IPS DF 6.9 (cell line): Measurements from ENCODE around the gene DDX60.
"Not testable (repeated sequence)": the region's sequence is repeated elsewhere in the genome, so short reads cannot be mapped to it uniquely, and the experiment has no call there.

Source experiments
- DNase-seq: peaks from one replicate; pipeline ENCODE4 v3.0.0-alpha.2; 2013; ENCODE audit warnings: low read depth, low spot score
- H3K27ac ChIP-seq: one replicate; pipeline ENCODE4 v1.5.1; 2013; ENCODE audit warnings: low read length, control low read depth
- H3K27me3 ChIP-seq: 2 replicates; pipeline ENCODE4 v1.6.1; 2013; ENCODE audit warnings: mild to moderate bottlenecking, low read length; ENCODE audit not compliant: control insufficient read depth, insufficient read depth
- H3K36me3 ChIP-seq: 2 replicates; pipeline ENCODE4 v1.6.1; 2013; ENCODE audit warnings: low read length; ENCODE audit not compliant: control insufficient read depth, insufficient read depth
- H3K4me1 ChIP-seq: 2 replicates; pipeline ENCODE4 v1.6.1; 2013; ENCODE audit warnings: low read length; ENCODE audit not compliant: control insufficient read depth, insufficient read depth
- H3K4me3 ChIP-seq: 2 replicates; pipeline ENCODE4 v1.5.1; 2013; ENCODE audit warnings: mild to moderate bottlenecking, low read length
- H3K9me3 ChIP-seq: 2 replicates; pipeline ENCODE4 v1.6.1; 2013; ENCODE audit warnings: low read length, inconsistent platforms; ENCODE audit not compliant: control insufficient read depth, insufficient read depth
- WGBS: extraction: QIAGEN DNeasy Blood & Tissue Kit; methylation state at CpG from one replicate; pipeline ENCODE4 v1.1.7; 2013; ENCODE audit warnings: mixed read lengths, missing lambda C conversion rate; ENCODE audit not compliant: insufficient read length, insufficient coverage; 5-methylcytosine and 5-hydroxymethylcytosine counted together

Gene DDX60

GRCh38 chr4:168303430-168303829 lies 15.1 kb downstream of the DDX60 start:
- H3K4me1 ChIP-seq, H3K36me3 ChIP-seq, H3K27ac ChIP-seq, H3K27me3 ChIP-seq, H3K9me3 ChIP-seq, H3K4me3 ChIP-seq, DNase-seq: not testable (repeated sequence)
- WGBS = no CpG with 5 or more reads among the region's 5 CpGs

DNA sequence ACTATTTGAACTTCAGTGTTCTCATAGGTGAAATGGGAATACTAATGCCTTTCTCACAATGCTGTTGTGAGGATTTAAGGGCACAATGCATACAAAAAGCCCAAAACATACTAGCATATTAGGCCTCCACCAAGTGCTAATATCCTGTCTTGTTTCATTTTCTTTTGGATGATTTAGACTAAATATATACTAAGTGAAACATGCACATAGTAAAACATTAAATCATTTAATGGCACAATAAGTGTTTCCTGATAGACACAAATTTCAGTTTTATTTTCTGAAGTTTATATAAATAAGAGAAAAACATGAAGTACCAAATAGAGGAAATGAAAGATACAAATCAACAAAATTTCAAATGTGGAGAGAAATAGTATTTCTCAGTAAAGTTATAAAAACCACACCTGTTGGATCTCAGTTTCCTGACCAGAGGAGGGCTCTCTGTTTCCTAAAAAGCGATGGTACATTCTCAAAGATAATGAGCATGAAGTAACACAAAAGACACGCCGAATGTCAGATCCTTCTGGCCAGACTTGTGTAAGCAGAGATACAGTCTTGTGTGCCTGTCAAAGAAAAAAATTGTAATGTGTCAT lies 25.1 kb downstream of the DDX60 start:
- no CpG with 5 or more reads among the region's 3 CpGs for WGBS
- no peaks in the 10 kb centered on the region for H3K36me3 ChIP-seq

DNA sequence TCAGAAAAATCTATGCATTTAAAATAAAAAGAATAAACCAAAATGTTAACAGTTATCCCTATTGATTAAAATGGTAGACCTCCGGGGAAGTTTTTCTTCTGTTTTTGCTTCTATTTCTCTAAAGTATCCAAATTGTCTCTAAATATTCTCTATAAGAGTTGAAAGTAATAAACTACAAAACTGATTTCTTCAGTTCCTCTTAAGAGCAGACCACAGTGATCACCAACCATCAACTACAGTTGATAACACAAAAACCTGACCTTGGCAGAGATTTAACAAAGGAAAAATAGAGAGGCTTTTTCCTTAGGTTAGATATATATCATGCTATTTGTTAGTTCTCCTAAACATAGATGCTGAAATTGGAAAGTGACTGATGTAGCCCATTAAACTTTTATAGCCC lies 27.3 kb downstream of the DDX60 start:
- no peak overlapping the region for H3K4me3 ChIP-seq
- H3K27ac ChIP-seq = no peak overlapping the region
- H3K9me3 ChIP-seq = no peaks in the 10 kb centered on the region
- no peaks in the 10 kb centered on the region for H3K36me3 ChIP-seq
- H3K4me1 ChIP-seq = no peaks in the 10 kb centered on the region
- H3K27me3 ChIP-seq = no peaks in the 10 kb centered on the region
- WGBS = no CpG with 5 or more reads among the region's 1 CpG
- DNase-seq = no peak

More for the DNA sequence above, 25.1 kb downstream of the DDX60 start:
- H3K9me3 ChIP-seq = no peaks in the 10 kb centered on the region
- no peaks in the 10 kb centered on the region for H3K27me3 ChIP-seq
- DNase-seq = no peak
- H3K27ac ChIP-seq = no peak overlapping the region
- H3K4me3 ChIP-seq = no peak overlapping the region
- no peaks in the 10 kb centered on the region for H3K4me1 ChIP-seq

- DNase-seq, H3K27ac ChIP-seq, H3K4me3 ChIP-seq, H3K36me3 ChIP-seq, H3K4me1 ChIP-seq, H3K9me3 ChIP-seq, H3K27me3 ChIP-seq: not testable (repeated sequence)
- no CpG with 5 or more reads among the region's 1 CpG for WGBS
Observed at GRCh38 chr4:168285850-168286249, 32.7 kb downstream of the DDX60 start.

GRCh38 chr4:168279556-168279955 lies 39.0 kb downstream of the DDX60 start:
- DNase-seq = no peak
- H3K4me1 ChIP-seq = no peaks in the 10 kb centered on the region
- no CpG with 5 or more reads among the region's 2 CpGs for WGBS
- no peaks in the 10 kb centered on the region for H3K9me3 ChIP-seq
- H3K27me3 ChIP-seq = no peaks in the 10 kb centered on the region
- H3K4me3 ChIP-seq = no peak overlapping the region
- H3K27ac ChIP-seq = no peak overlapping the region
- no peaks in the 10 kb centered on the region for H3K36me3 ChIP-seq

- WGBS = no CpG with 5 or more reads among the region's 2 CpGs
- H3K9me3 ChIP-seq = no peaks in the 10 kb centered on the region
- H3K4me3 ChIP-seq = no peak overlapping the region
- H3K27me3 ChIP-seq = no peaks in the 10 kb centered on the region
- no peak overlapping the region for H3K27ac ChIP-seq
- no peak for DNase-seq
- no peaks in the 10 kb centered on the region for H3K36me3 ChIP-seq
- H3K4me1 ChIP-seq = no peaks in the 10 kb centered on the region
Observed at GRCh38 chr4:168275836-168276235, 42.7 kb downstream of the DDX60 start.

DNA sequence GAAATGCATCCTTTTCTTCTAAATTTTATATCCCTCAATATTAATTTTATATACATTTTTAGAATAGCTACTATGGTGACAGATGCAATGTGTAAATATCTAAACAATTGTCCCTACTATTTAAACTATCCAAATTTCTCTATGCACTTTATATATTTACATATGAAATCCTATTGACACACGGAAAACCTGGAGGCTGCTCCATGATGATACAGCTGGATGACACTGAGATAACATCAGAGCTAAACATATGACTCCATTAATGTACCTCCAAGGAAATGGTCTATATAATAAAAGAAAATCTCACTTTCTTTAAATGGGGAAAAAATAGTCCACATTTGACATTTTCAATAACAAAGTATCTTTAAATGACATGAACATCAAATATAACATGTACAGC lies 43.7 kb downstream of the DDX60 start:
- H3K4me3 ChIP-seq = no peak overlapping the region
- no peaks in the 10 kb centered on the region for H3K9me3 ChIP-seq
- no peaks in the 10 kb centered on the region for H3K4me1 ChIP-seq
- H3K36me3 ChIP-seq = no peaks in the 10 kb centered on the region
- no peak overlapping the region for H3K27ac ChIP-seq
- no CpG with 5 or more reads among the region's 1 CpG for WGBS
- no peaks in the 10 kb centered on the region for H3K27me3 ChIP-seq
- DNase-seq = no peak

- H3K36me3 ChIP-seq = no peaks in the 10 kb centered on the region
- no peak for DNase-seq
- WGBS = no CpG with 5 or more reads among the region's 9 CpGs
- H3K27me3 ChIP-seq = no peaks in the 10 kb centered on the region
- no peaks in the 10 kb centered on the region for H3K9me3 ChIP-seq
- H3K4me3 ChIP-seq = no peak overlapping the region
- H3K27ac ChIP-seq = no peak overlapping the region
- H3K4me1 ChIP-seq = no peaks in the 10 kb centered on the region
Observed at GRCh38 chr4:168273838-168274237, 44.7 kb downstream of the DDX60 start.

- no peak overlapping the region for H3K27ac ChIP-seq
- H3K27me3 ChIP-seq = no peaks in the 10 kb centered on the region
- no CpG with 5 or more reads among the region's 2 CpGs for WGBS
- H3K9me3 ChIP-seq = no peaks in the 10 kb centered on the region
- DNase-seq = no peak
- H3K4me1 ChIP-seq = no peaks in the 10 kb centered on the region
- H3K36me3 ChIP-seq = no peaks in the 10 kb centered on the region
- H3K4me3 ChIP-seq = no peak overlapping the region
Observed at GRCh38 chr4:168272488-168272887, 46.1 kb downstream of the DDX60 start.

DNA sequence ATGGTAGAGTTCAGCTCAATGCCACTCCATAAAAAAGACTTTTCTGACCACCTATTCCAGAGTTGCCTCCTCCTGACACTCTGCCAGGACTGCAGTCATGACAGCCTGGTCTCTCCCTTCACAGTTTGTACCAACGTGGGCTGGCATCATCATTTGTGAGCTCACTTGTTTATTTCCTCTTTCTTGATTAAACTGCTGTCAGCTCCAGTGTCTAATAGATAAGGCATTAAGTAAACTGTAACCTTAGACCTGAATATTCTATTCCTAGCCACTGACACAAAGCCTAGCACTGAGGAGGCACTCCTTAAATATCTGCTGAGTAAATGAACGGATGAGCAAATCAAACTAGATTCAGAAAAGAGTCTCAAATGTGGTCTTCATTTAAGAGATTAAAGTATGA lies 48.7 kb downstream of the DDX60 start:
- Histone ChIP-seq H3K9me3 (no peaks in the 10 kb centered on the region), H3K4me1 (no peaks in the 10 kb centered on the region), H3K4me3 (no peak overlapping the region), H3K36me3 (no peaks in the 10 kb centered on the region), H3K27me3 (no peaks in the 10 kb centered on the region), H3K27ac (no peak overlapping the region)
- no CpG with 5 or more reads among the region's 2 CpGs for WGBS
- no peak for DNase-seq

- Histone ChIP-seq H3K27me3 (no peaks in the 10 kb centered on the region), H3K4me1 (no peaks in the 10 kb centered on the region), H3K4me3 (no peak overlapping the region), H3K36me3 (no peaks in the 10 kb centered on the region), H3K9me3 (no peaks in the 10 kb centered on the region), H3K27ac (no peak overlapping the region)
- WGBS = no CpG with 5 or more reads among the region's 1 CpG
- DNase-seq = no peak
Observed at GRCh38 chr4:168265327-168265726, 53.2 kb downstream of the DDX60 start.
